B cell (primary cell): Measurements from ENCODE around the gene RPL10A. TPM values are rescaled to one million over a fixed set of nuclear protein-coding genes. Genes with fewer than 3 reads are reported as not detected.

ENCODE experiments used
- ATAC-seq: fragments of 200-7000 bp; cut with Tn5 transposase; one replicate; pipeline ENCODE4 v1.10.0; 2021; ENCODE audit warnings: low read depth, mild to moderate bottlenecking, moderate number of reproducible peaks, moderate library complexity
- CTCF ChIA-PET: fragments of 350-600 bp; sonication (Branson Sonifier 250); formaldehyde crosslinking; loops from one replicate; lab custom pipeline; 2021; ENCODE audit warnings: antibody characterized with exemption, inconsistent platforms; lab: Charles Lee
- POLR2A ChIA-PET: fragments of 350-600 bp; sonication (Branson Sonifier 250); formaldehyde crosslinking; loops from one replicate; lab custom pipeline; 2021; ENCODE audit warnings: antibody characterized with exemption; lab: Charles Lee
- DNase-seq: peaks from one replicate; pipeline ENCODE4 v3.0.0; 2013
- H2AFZ ChIP-seq: 2 replicates; pipeline ENCODE4 v1.6.1; 2012; ENCODE audit warnings: mild to moderate bottlenecking, low read depth, low read length; ENCODE audit not compliant: insufficient read depth, poor library complexity, severe bottlenecking
- H3K27ac ChIP-seq, 2 donors: 1 replicate in 1 of 2; 2 replicates in 1 of 2; pipeline ENCODE4 v1.5.1; 2012 to 2013; ENCODE audit warnings: low read length in 2 of 2, mild to moderate bottlenecking in 2 of 2, moderate library complexity in 1 of 2
- H3K27me3 ChIP-seq, 4 experiments: fragments of 200-600 bp in 1 of 4; sonication (generic) in 1 of 4; replicated peaks in 1 of 4; 1 replicate in 2 of 4; 2 replicates in 2 of 4; pipeline versions ENCODE4 v1.6.1 to v1.7.0; 2013 to 2016; ENCODE audit warnings: low read length in 3 of 4, mild to moderate bottlenecking in 2 of 4, mixed read lengths in 1 of 4, moderate library complexity in 1 of 4; ENCODE audit not compliant: insufficient read depth in 4 of 4, control insufficient read depth in 3 of 4; ENCODE audit errors: control extremely low read depth in 1 of 4
- H3K36me3 ChIP-seq, 2 experiments: replicated peaks in 1 of 2; 1 replicate in 1 of 2; 2 replicates in 1 of 2; pipeline versions ENCODE4 v1.6.1 to v1.7.1; 2013; ENCODE audit warnings: low read length in 1 of 2; ENCODE audit not compliant: insufficient read depth in 2 of 2, control insufficient read depth in 1 of 2; ENCODE audit errors: control extremely low read depth in 1 of 2, extremely low read depth in 1 of 2
- H3K4me1 ChIP-seq, 2 donors: fragments of 200-600 bp in 1 of 2; sonication (generic) in 1 of 2; 1 replicate in 1 of 2; 2 replicates in 1 of 2; pipeline versions ENCODE4 v1.5.1 to v1.6.1; 2013 to 2017; ENCODE audit warnings: low read length in 2 of 2; ENCODE audit not compliant: control insufficient read depth in 2 of 2, insufficient read depth in 2 of 2
- H3K4me2 ChIP-seq: replicated peaks from 2 replicates; pipeline ENCODE3; 2012; ENCODE audit warnings: mild to moderate bottlenecking, low read depth, low read length; ENCODE audit not compliant: poor library complexity, severe bottlenecking
- H3K4me3 ChIP-seq, 5 experiments: fragments of 200-600 bp in 1 of 5; sonication (generic) in 1 of 5; 1 replicate in 3 of 5; 2 replicates in 2 of 5; pipeline versions ENCODE4 v1.5.1 to v1.7.0; 2011 to 2016; ENCODE audit warnings: low read length in 4 of 5, mild to moderate bottlenecking in 4 of 5, low read depth in 2 of 5, control low read depth in 1 of 5, moderate library complexity in 1 of 5; ENCODE audit not compliant: insufficient read depth in 1 of 5; ENCODE audit errors: control extremely low read depth in 1 of 5, extremely low read depth in 1 of 5
- H3K79me2 ChIP-seq: fragments of 200-600 bp; sonication (generic); one replicate; pipeline ENCODE4 v1.6.0; 2016; ENCODE audit warnings: low read length; ENCODE audit not compliant: control insufficient read depth, insufficient read depth
- H3K9ac ChIP-seq: fragments of 200-600 bp; sonication (generic); 2 replicates; pipeline ENCODE4 v1.6.1; 2017; ENCODE audit warnings: mild to moderate bottlenecking, low read length, moderate library complexity
- H3K9me3 ChIP-seq, 3 donors: one replicate each; pipeline versions ENCODE4 v1.6.1 to v1.7.1; 2013; ENCODE audit warnings: low read length in 2 of 3; ENCODE audit not compliant: control insufficient read depth in 2 of 3, insufficient read depth in 1 of 3; ENCODE audit errors: control extremely low read depth in 1 of 3
- H4K20me1 ChIP-seq: 2 replicates; pipeline ENCODE4 v1.6.0; 2012; ENCODE audit warnings: mild to moderate bottlenecking, low read length; ENCODE audit not compliant: insufficient read depth, control insufficient read depth, poor library complexity, severe bottlenecking
- H3K27ac Mint-ChIP-seq: one replicate; pipeline ENCODE4 v1.8.0; 2021; ENCODE audit warnings: mixed read lengths
- H3K27me3 Mint-ChIP-seq: one replicate; pipeline ENCODE4 v1.8.0; 2021; ENCODE audit warnings: mixed read lengths
- H3K4me1 Mint-ChIP-seq: one replicate; pipeline ENCODE4 v1.8.0; 2021; ENCODE audit warnings: mixed read lengths
- H3K4me3 Mint-ChIP-seq: one replicate; pipeline ENCODE4 v1.8.0; 2021; ENCODE audit warnings: mixed read lengths
- H3K9me3 Mint-ChIP-seq: one replicate; pipeline ENCODE4 v1.8.0; 2022; ENCODE audit warnings: mixed read lengths; ENCODE audit not compliant: insufficient read depth
- CTCF ChIP-seq: fragments of 200-600 bp; IDR thresholded peaks from one replicate; pipeline ENCODE4 v1.8.0; 2022; ENCODE audit warnings: antibody characterized with exemption, mild to moderate bottlenecking
- EZH2 ChIP-seq: IDR thresholded peaks from 2 replicates; pipeline ENCODE4 v1.6.1; 2012; ENCODE audit warnings: borderline replicate concordance, low read depth, mild to moderate bottlenecking, moderate library complexity, low read length; ENCODE audit not compliant: insufficient read depth, poor library complexity, severe bottlenecking
- WGBS: methylation state at CpG from one replicate; pipeline ENCODE4 v1.1.5; 2013; ENCODE audit warnings: missing lambda C conversion rate; ENCODE audit not compliant: insufficient coverage; 5-methylcytosine and 5-hydroxymethylcytosine counted together
- intact Hi-C: fragments of 100-400 bp; cut with micrococcal nuclease; formaldehyde crosslinking; loops from one replicate; pipeline ENCODE4 v1.10.0; 2022
- polyA plus RNA-seq: library from polyadenylated mRNA; depleted of rRNA; stranded (reverse); fragments of >200 nt; gene quantifications from 2 replicates; pipeline ENCODE4 v1.2.3, GENCODE V29; 2012
- small RNA-seq: library from RNA; depleted of rRNA; stranded (forward); fragments of <200 nt; gene quantifications from one replicate; pipeline ENCODE3, GENCODE V24; 2012; ENCODE audit warnings: low replicate concordance, low read depth; ENCODE audit not compliant: insufficient read length
- total RNA-seq, 2 donors: library from RNA; stranded (reverse); fragments of 120-200 nt in 1 of 2; gene quantifications; 1 replicate in 1 of 2; 2 replicates in 1 of 2; pipeline versions ENCODE4 v1.2.3 to v1.2.4, GENCODE V29; 2013 to 2022

Gene RPL10A
- total and polyA plus RNA-seq, 2 donors (not counting 1 experiment from before 2014, with no cell fraction given) = 1,687 to 3,150 TPM

GRCh38 chr6:35519313-35520015 lies 51.3 kb downstream of the RPL10A start:
- TF ChIP-seq EZH2 = no peak
- no peak for TF ChIP-seq CTCF
- DNase-seq = no peak
- H3K27ac ChIP-seq = no peak overlapping the region
- intact Hi-C loops = no loop called here
- H3K4me3 Mint-ChIP-seq = no peak overlapping the region
- no peaks in the 10 kb centered on the region for H3K36me3 ChIP-seq
- peaks cover 0 to 1% (median 0%) of the 10 kb centered on the region in 3 donors for H3K9me3 ChIP-seq
- H2AFZ ChIP-seq = no peak overlapping the region
- H3K79me2 ChIP-seq = no peaks in the 10 kb centered on the region
- peaks cover 3 to 9% of the 10 kb centered on the region in 2 donors for H3K4me1 ChIP-seq
- H3K27ac Mint-ChIP-seq = no peak overlapping the region
- no peaks in the 10 kb centered on the region for H4K20me1 ChIP-seq
- H3K4me1 Mint-ChIP-seq = peaks cover 9% of the 10 kb centered on the region
- no peaks in the 10 kb centered on the region for H3K27me3 Mint-ChIP-seq
- H3K27me3 ChIP-seq = peaks cover 0 to 5% (median 0%) of the 10 kb centered on the region in 4 experiments
- ATAC-seq = no peak
- CTCF ChIA-PET = interaction anchor here (0.6 to 10.6 kb wide), 3 partner anchors 61 to 217 kb away, joined by 3 to 119 read pairs (median 5); partner anchors contain the start of gene ARMC12
- POLR2A ChIA-PET = no interaction called here
- H3K9ac ChIP-seq = no peak overlapping the region
- no peaks in the 10 kb centered on the region for H3K9me3 Mint-ChIP-seq
- 88% methylated on average over 5 of the region's 9 CpGs for WGBS
- no peak overlapping the region for H3K4me3 ChIP-seq
- no peak overlapping the region for H3K4me2 ChIP-seq

Small RNA genes within 50 kb of the gene (small RNA-seq; reads per million reads assigned to genes)
- gene MIR7111 = not detected

Other genes with a start within 250 kb of the RPL10A start
- gene ZNF76, start 208.7 kb upstream of the RPL10A start, total RNA-seq = 96.9 and 107 TPM in 2 replicates
- 126 and 145 TPM in 2 replicates for gene ZNF76, start 208.7 kb upstream of the RPL10A start, polyA plus RNA-seq
- 105 and 116 TPM in 2 replicates for gene DEF6, start 170.6 kb upstream of the RPL10A start, total RNA-seq
- 159 and 172 TPM in 2 replicates for gene DEF6, start 170.6 kb upstream of the RPL10A start, polyA plus RNA-seq
- 38.9 and 39.0 TPM in 2 replicates for gene PPARD, start 125.8 kb upstream of the RPL10A start, total RNA-seq
- 36.7 and 37.9 TPM in 2 replicates for gene PPARD, start 125.8 kb upstream of the RPL10A start, polyA plus RNA-seq
- 12.7 and 12.8 TPM in 2 replicates for gene FANCE, start 16.1 kb upstream of the RPL10A start, total RNA-seq
- 7.8 and 9.2 TPM in 2 replicates for gene FANCE, start 16.1 kb upstream of the RPL10A start, polyA plus RNA-seq
- 0.17 TPM in 2 replicates for gene TEAD3, start 28.7 kb downstream of the RPL10A start, total RNA-seq
- not detected in 2 replicates for gene TEAD3, start 28.7 kb downstream of the RPL10A start, polyA plus RNA-seq
- gene TULP1, start 44.5 kb downstream of the RPL10A start, total RNA-seq = not detected in 2 replicates
- not detected in 2 replicates for gene TULP1, start 44.5 kb downstream of the RPL10A start, polyA plus RNA-seq
- gene FKBP5, start 220.5 kb downstream of the RPL10A start, total RNA-seq = 7.4 and 8.1 TPM in 2 replicates
- gene FKBP5, start 220.5 kb downstream of the RPL10A start, polyA plus RNA-seq = 1.7 and 2.8 TPM in 2 replicates